ENCODE data around the gene CHAD. TPM values are rescaled to one million over a fixed set of nuclear protein-coding genes. Genes with fewer than 3 reads are reported as not detected.
"Not testable (repeated sequence)": the region's sequence is repeated elsewhere in the genome, so short reads cannot be mapped to it uniquely, and the experiment has no call there.

CHAD gene
- total and polyA plus RNA-seq, 2 donors (not counting 3 experiments of a cell fraction or from before 2014, with no cell fraction given): not detected

- H3K4me1 ChIP-seq (ENCODE audit: control insufficient read depth, extremely low read depth, insufficient read depth, low read length): peaks cover 31% of the 10 kb centered on the region
- H3K4me2 ChIP-seq (ENCODE audit: insufficient read depth, low read length): no peak overlapping the region
- TF ChIP-seq MYC (IDR thresholded peaks at IDR 0.05; ENCODE audit: low read depth, low read length) (no peak), JUN (IDR thresholded peaks at IDR 0.05; ENCODE audit: borderline replicate concordance, insufficient read depth, insufficient read length, low read depth) (no peak), CTCF (IDR thresholded peaks at IDR 0.05; ENCODE audit: extremely low read depth in 1 of 2, insufficient read depth in 1 of 2, low read depth in 1 of 2, low read length in 2 of 2) (no peak), POLR2A (IDR thresholded peaks at IDR 0.05; ENCODE audit: low read depth, low read length) (no peak), MAX (IDR thresholded peaks at IDR 0.05; ENCODE audit: insufficient read depth, insufficient read length) (no peak)
- no peaks in the 10 kb centered on the region for H3K27me3 ChIP-seq (ENCODE audit: control insufficient read depth in 2 of 2, insufficient read depth in 2 of 2, low read length in 2 of 2)
- no peaks in the 10 kb centered on the region for H3K36me3 ChIP-seq (ENCODE audit: control insufficient read depth in 2 of 2, extremely low read depth in 1 of 2, insufficient read depth in 2 of 2, low read length in 2 of 2)
- no peak overlapping the region for H3K4me3 ChIP-seq (replicated peaks in 1 of 3; ENCODE audit: insufficient read depth in 1 of 3, low read depth in 1 of 3, low read length in 3 of 3)
- no TSS peak for BruUV-seq (replicated peaks)
- FAIRE-seq: no peak
- no peak overlapping the region for H3K27ac ChIP-seq (ENCODE audit: insufficient read depth, low read depth, low read length)
- ChIA-PET POLR2A (interaction anchor here (0.6 kb wide), 2 partner anchors 23 to 25 kb away, joined by 4 to 7 read pairs; partner anchors contain the start of gene LRRC59), CTCF (interaction anchor here (2.3 to 2.4 kb wide), 2 partner anchors 22 to 24 kb away, joined by 6 to 7 read pairs; partner anchors contain the start of gene LRRC59)
- no peak overlapping the region for H2AFZ ChIP-seq (ENCODE audit: low read depth, low read length)
- no peak for DNase-seq (ENCODE audit: low read depth, low spot score)
- intact Hi-C loops (cut with micrococcal nuclease): no loop called here
- H3K9me1 ChIP-seq (replicated peaks; ENCODE audit: control insufficient read depth, extremely low read depth, insufficient read depth, low read length): no peaks in the 10 kb centered on the region
- H4K20me1 ChIP-seq (replicated peaks; ENCODE audit: control insufficient read depth, extremely low read depth, insufficient read depth, low read length): no peaks in the 10 kb centered on the region
- no peak overlapping the region for H3K9ac ChIP-seq (replicated peaks; ENCODE audit: extremely low read depth, insufficient read depth, low read length)
- dilution Hi-C loops (cut with MboI; ENCODE audit: extremely low pct_ligation_motif_present, low sequenced_read_pairs): no loop called here
- H3K9me3 ChIP-seq (replicated peaks; ENCODE audit: control insufficient read depth, insufficient read depth, low read length): no peaks in the 10 kb centered on the region
- no peaks in the 10 kb centered on the region for H3K79me2 ChIP-seq (ENCODE audit: control insufficient read depth, insufficient read depth, low read length)
Measured at GRCh38 chr17:50420419-50421112, 48.1 kb downstream of the CHAD start.

- FAIRE-seq; H3K27ac ChIP-seq (ENCODE audit: insufficient read depth, low read depth, low read length); intact Hi-C loops (cut with micrococcal nuclease); H3K9ac ChIP-seq (replicated peaks; ENCODE audit: extremely low read depth, insufficient read depth, low read length); H3K9me1 ChIP-seq (replicated peaks; ENCODE audit: control insufficient read depth, extremely low read depth, insufficient read depth, low read length); POLR2A ChIA-PET; H2AFZ ChIP-seq (ENCODE audit: low read depth, low read length); H3K9me3 ChIP-seq (replicated peaks; ENCODE audit: control insufficient read depth, insufficient read depth, low read length); H3K4me2 ChIP-seq (ENCODE audit: insufficient read depth, low read length); BruUV-seq (replicated peaks); dilution Hi-C loops (cut with MboI; ENCODE audit: extremely low pct_ligation_motif_present, low sequenced_read_pairs); H4K20me1 ChIP-seq (replicated peaks; ENCODE audit: control insufficient read depth, extremely low read depth, insufficient read depth, low read length); H3K4me3 ChIP-seq (replicated peaks in 1 of 3; ENCODE audit: insufficient read depth in 1 of 3, low read depth in 1 of 3, low read length in 3 of 3); H3K36me3 ChIP-seq (ENCODE audit: control insufficient read depth in 2 of 2, extremely low read depth in 1 of 2, insufficient read depth in 2 of 2, low read length in 2 of 2); DNase-seq (ENCODE audit: low read depth, low spot score); H3K79me2 ChIP-seq (ENCODE audit: control insufficient read depth, insufficient read depth, low read length); H3K27me3 ChIP-seq (ENCODE audit: control insufficient read depth in 2 of 2, insufficient read depth in 2 of 2, low read length in 2 of 2): not testable (repeated sequence)
- CTCF ChIA-PET: interaction anchor here (2.3 kb wide), 1 partner anchor 23 kb away, joined by 6 read pairs; the partner anchor contains the start of gene LRRC59
- H3K4me1 ChIP-seq (ENCODE audit: control insufficient read depth, extremely low read depth, insufficient read depth, low read length): peaks cover 26% of the 10 kb centered on the region
Measured at GRCh38 chr17:50419577-50419976, 49.1 kb downstream of the CHAD start.
